DOHH2 (cell line): ENCODE measurements around the gene ERI3.

Source experiments
- H3F3A ChIP-seq: fragments of 200-600 bp; sonication (generic), shearing (Covaris generic); 2 replicates; pipeline ENCODE4 v1.6.0; 2016; ENCODE audit warnings: antibody characterized with exemption, mild to moderate bottlenecking; ENCODE audit not compliant: control insufficient read depth, insufficient read depth
- H3K27ac ChIP-seq: fragments of 200-600 bp; sonication (generic); 2 replicates; pipeline ENCODE4 v1.5.1; 2014; ENCODE audit warnings: low read depth, mild to moderate bottlenecking, low read length, moderate library complexity
- H3K27me3 ChIP-seq: fragments of 200-600 bp; sonication (generic); 2 replicates; pipeline ENCODE4 v1.6.1; 2014; ENCODE audit warnings: mild to moderate bottlenecking, low read length, mixed read lengths; ENCODE audit not compliant: control insufficient read depth
- H3K36me3 ChIP-seq: fragments of 200-600 bp; sonication (generic); 2 replicates; pipeline ENCODE4 v1.6.1; 2014; ENCODE audit warnings: mild to moderate bottlenecking, low read length, moderate library complexity, mixed read lengths; ENCODE audit not compliant: control insufficient read depth
- H3K4me1 ChIP-seq: fragments of 200-600 bp; sonication (generic); 2 replicates; pipeline ENCODE4 v1.6.1; 2014; ENCODE audit warnings: mild to moderate bottlenecking, low read length, mixed read lengths; ENCODE audit not compliant: control insufficient read depth
- H3K4me2 ChIP-seq: fragments of 200-600 bp; sonication (generic); 2 replicates; pipeline ENCODE4 v1.6.0; 2014; ENCODE audit warnings: mild to moderate bottlenecking, low read length, moderate library complexity
- H3K4me3 ChIP-seq: fragments of 200-600 bp; sonication (generic); 2 replicates; pipeline ENCODE4 v1.5.1; 2014; ENCODE audit warnings: mild to moderate bottlenecking, low read length, mixed read lengths
- H3K79me2 ChIP-seq: fragments of 200-600 bp; sonication (generic); 2 replicates; pipeline ENCODE4 v1.6.1; 2014; ENCODE audit warnings: mild to moderate bottlenecking, low read length, mixed read lengths; ENCODE audit not compliant: control insufficient read depth
- H3K9me2 ChIP-seq: fragments of 200-600 bp; sonication (generic); replicated peaks from 2 replicates; pipeline ENCODE4 v1.6.1; 2014; ENCODE audit warnings: mild to moderate bottlenecking, low read length, mixed read lengths; ENCODE audit not compliant: control insufficient read depth
- H3K9me3 ChIP-seq: fragments of 200-600 bp; sonication (generic); 2 replicates; pipeline ENCODE4 v1.6.1; 2014; ENCODE audit warnings: antibody characterized with exemption, low read length, mixed read lengths; ENCODE audit not compliant: control insufficient read depth, insufficient read depth
- H4K20me1 ChIP-seq: fragments of 200-600 bp; sonication (generic); 2 replicates; pipeline ENCODE4 v1.6.0; 2014; ENCODE audit warnings: low read depth, mild to moderate bottlenecking, antibody characterized with exemption, low read length, moderate library complexity; ENCODE audit not compliant: control insufficient read depth, insufficient read depth
- CTCF ChIP-seq: fragments of 200-600 bp; sonication (generic); IDR thresholded peaks from one replicate; pipeline ENCODE4 v1.5.1; 2014; ENCODE audit warnings: antibody characterized with exemption, mild to moderate bottlenecking, low read depth, low read length; ENCODE audit not compliant: poor library complexity, severe bottlenecking
- EZH2phosphoT487 ChIP-seq: fragments of 200-600 bp; sonication (generic); IDR thresholded peaks from 2 replicates; pipeline ENCODE4 v1.6.1; 2017; ENCODE audit warnings: borderline replicate concordance, mild to moderate bottlenecking, antibody characterized with exemption, low read length, moderate library complexity, mixed read lengths

The ERI3 gene

GRCh38 chr1:44294588-44295007, 60.5 kb downstream of the ERI3 start:
- H3K27ac ChIP-seq: no peak overlapping the region
- peaks cover 20% of the 10 kb centered on the region for H3K36me3 ChIP-seq
- H3K27me3 ChIP-seq: no peaks in the 10 kb centered on the region
- no peaks in the 10 kb centered on the region for H4K20me1 ChIP-seq
- no peaks in the 10 kb centered on the region for H3K79me2 ChIP-seq
- no peaks in the 10 kb centered on the region for H3K9me2 ChIP-seq
- no peaks in the 10 kb centered on the region for H3K9me3 ChIP-seq
- H3K4me3 ChIP-seq: no peak overlapping the region
- TF ChIP-seq EZH2phosphoT487 (no peak), CTCF (no peak)
- H3F3A ChIP-seq: no peaks in the 10 kb centered on the region
- H3K4me2 ChIP-seq: no peak overlapping the region
- no peaks in the 10 kb centered on the region for H3K4me1 ChIP-seq

- no peaks in the 10 kb centered on the region for H3K4me1 ChIP-seq
- no peaks in the 10 kb centered on the region for H3K9me2 ChIP-seq
- H3K27me3 ChIP-seq: no peaks in the 10 kb centered on the region
- H3K4me3 ChIP-seq: no peak overlapping the region
- no peaks in the 10 kb centered on the region for H3F3A ChIP-seq
- H3K79me2 ChIP-seq: no peaks in the 10 kb centered on the region
- H3K36me3 ChIP-seq: peaks cover 20% of the 10 kb centered on the region
- H3K9me3 ChIP-seq: no peaks in the 10 kb centered on the region
- no peak overlapping the region for H3K4me2 ChIP-seq
- TF ChIP-seq EZH2phosphoT487 (no peak), CTCF (no peak)
- H4K20me1 ChIP-seq: no peaks in the 10 kb centered on the region
- H3K27ac ChIP-seq: no peak overlapping the region
Observed at GRCh38 chr1:44293761-44294315, 61.2 kb downstream of the ERI3 start.

- Histone ChIP-seq H3K36me3 (peaks cover 16% of the 10 kb centered on the region), H3K27me3 (no peaks in the 10 kb centered on the region), H3F3A (no peaks in the 10 kb centered on the region), H3K79me2 (no peaks in the 10 kb centered on the region), H3K4me2 (no peak overlapping the region), H4K20me1 (no peaks in the 10 kb centered on the region), H3K9me3 (no peaks in the 10 kb centered on the region), H3K4me3 (no peak overlapping the region), H3K9me2 (no peaks in the 10 kb centered on the region), H3K4me1 (no peaks in the 10 kb centered on the region), H3K27ac (no peak overlapping the region)
- TF ChIP-seq CTCF (no peak), EZH2phosphoT487 (no peak)
Observed at GRCh38 chr1:44292651-44293050, 62.4 kb downstream of the ERI3 start.
